Brain microvascular endothelial cell (primary cell): ENCODE measurements around the gene RNF31.

Experiments
- DNase-seq: peaks from one replicate; pipeline ENCODE4 v3.0.0-alpha.2; 2020
- H3K27ac ChIP-seq: fragments of 250-450 bp; sonication (Bioruptor Pico); 2 replicates; pipeline ENCODE4 v1.5.1; 2020; ENCODE audit warnings: mild to moderate bottlenecking, moderate library complexity
- H3K27me3 ChIP-seq: fragments of 250-450 bp; sonication (Bioruptor Pico); replicated peaks from 2 replicates; pipeline ENCODE4 v1.5.1; 2020; ENCODE audit warnings: mild to moderate bottlenecking
- H3K36me3 ChIP-seq: fragments of 250-450 bp; sonication (Bioruptor Pico); replicated peaks from 2 replicates; pipeline ENCODE4 v1.5.1; 2020; ENCODE audit warnings: mild to moderate bottlenecking
- H3K4me3 ChIP-seq: 2 replicates; pipeline ENCODE4 v1.5.1; 2011; ENCODE audit warnings: low read depth, mild to moderate bottlenecking, control low read depth, low read length, moderate library complexity
- CTCF ChIP-seq: IDR thresholded peaks from 2 replicates; pipeline ENCODE4 v1.5.1; 2011; ENCODE audit warnings: low read depth, mild to moderate bottlenecking, moderate library complexity, low read length, control low read depth, inconsistent platforms; ENCODE audit errors: missing control alignments
- in situ Hi-C: cut with HindIII; loops from 2 replicates; pipeline ENCODE4 v1.10.0; 2017; ENCODE audit warnings: low sequenced_read_pairs, low pct_ligation_motif_present

The RNF31 gene

GRCh38 chr14:24115422-24116127, 31.7 kb upstream of the RNF31 start:
- Histone ChIP-seq H3K27ac (peak overlapping the region; percentile 95), H3K36me3 (peaks cover 6% of the 10 kb centered on the region), H3K27me3 (no peaks in the 10 kb centered on the region), H3K4me3 (peak overlapping the region; percentile 63)
- in situ Hi-C loops: no loop called here
- TF ChIP-seq CTCF: no peak
- no peak for DNase-seq

- Histone ChIP-seq H3K4me3 (no peak overlapping the region), H3K27me3 (no peaks in the 10 kb centered on the region), H3K27ac (no peak overlapping the region), H3K36me3 (peaks cover 6% of the 10 kb centered on the region)
- no peak for DNase-seq
- no peak for TF ChIP-seq CTCF
- in situ Hi-C loops: no loop called here
These were observed 31.0 kb upstream of the RNF31 start for GRCh38 chr14:24116128-24116814.

GRCh38 chr14:24117179-24117578, 30.1 kb upstream of the RNF31 start:
- in situ Hi-C loops: no loop called here
- Histone ChIP-seq H3K36me3 (peaks cover 8% of the 10 kb centered on the region), H3K4me3 (no peak overlapping the region), H3K27ac (no peak overlapping the region), H3K27me3 (no peaks in the 10 kb centered on the region)
- DNase-seq: no peak
- no peak for TF ChIP-seq CTCF

GRCh38 chr14:24119691-24120090, 27.6 kb upstream of the RNF31 start:
- Histone ChIP-seq H3K27me3 (no peaks in the 10 kb centered on the region), H3K4me3 (no peak overlapping the region), H3K36me3 (peaks cover 14% of the 10 kb centered on the region), H3K27ac (no peak overlapping the region)
- DNase-seq: no peak
- in situ Hi-C loops: no loop called here
- TF ChIP-seq CTCF: no peak

- TF ChIP-seq CTCF: no peak
- Histone ChIP-seq H3K27me3 (no peaks in the 10 kb centered on the region), H3K27ac (no peak overlapping the region), H3K36me3 (peaks cover 14% of the 10 kb centered on the region), H3K4me3 (no peak overlapping the region)
- no peak for DNase-seq
- in situ Hi-C loops: no loop called here
These were observed 26.1 kb upstream of the RNF31 start for GRCh38 chr14:24121210-24121609.
